HG03066 (cell line): ENCODE data around the gene MAPK1IP1L.
"Not testable (repeated sequence)": the region's sequence is repeated elsewhere in the genome, so short reads cannot be mapped to it uniquely, and the experiment has no call there.

ENCODE experiments used
- ATAC-seq: cut with Tn5 transposase; IDR thresholded peaks from one replicate; pipeline ENCODE4 v1.9.1; 2021; ENCODE audit warnings: low read depth; ENCODE audit not compliant: unreplicated experiment

MAPK1IP1L gene

GRCh38 chr14:55053500-55053899 lies 2.1 kb downstream of the MAPK1IP1L start:
- no peak for ATAC-seq

GRCh38 chr14:55054098-55054497 lies 2.7 kb downstream of the MAPK1IP1L start:
- ATAC-seq, result no peak

- ATAC-seq, result no peak
Measured at GRCh38 chr14:55057919-55058318, 6.5 kb downstream of the MAPK1IP1L start.

GRCh38 chr14:55059333-55059732 lies 7.9 kb downstream of the MAPK1IP1L start:
- no peak for ATAC-seq

GRCh38 chr14:55062517-55063351 lies 11.3 kb downstream of the MAPK1IP1L start:
- no peak for ATAC-seq

GRCh38 chr14:55064896-55065295 lies 13.4 kb downstream of the MAPK1IP1L start:
- not testable (repeated sequence) for ATAC-seq

- no peak for ATAC-seq
Measured at GRCh38 chr14:55065411-55065810, 14.0 kb downstream of the MAPK1IP1L start.

- no peak for ATAC-seq
Measured at GRCh38 chr14:55066223-55066622, 14.8 kb downstream of the MAPK1IP1L start.

GRCh38 chr14:55070981-55071411 lies 19.5 kb downstream of the MAPK1IP1L start:
- no peak for ATAC-seq

GRCh38 chr14:55071870-55072640 lies 20.6 kb downstream of the MAPK1IP1L start:
- ATAC-seq, result peak; percentile 42

- ATAC-seq, result no peak
Measured at GRCh38 chr14:55073856-55074255, 22.4 kb downstream of the MAPK1IP1L start.

- peak; percentile 44 for ATAC-seq
Measured at GRCh38 chr14:55074662-55075061, 23.2 kb downstream of the MAPK1IP1L start.

GRCh38 chr14:55075628-55076175 lies 24.3 kb downstream of the MAPK1IP1L start:
- no peak for ATAC-seq

- ATAC-seq, result no peak
Measured at GRCh38 chr14:55077170-55078151, 26.0 kb downstream of the MAPK1IP1L start.

GRCh38 chr14:55079961-55080360 lies 28.5 kb downstream of the MAPK1IP1L start:
- not testable (repeated sequence) for ATAC-seq

GRCh38 chr14:55084401-55085059 lies 33.1 kb downstream of the MAPK1IP1L start:
- no peak for ATAC-seq

- ATAC-seq, result no peak
Measured at GRCh38 chr14:55085060-55085660, 33.7 kb downstream of the MAPK1IP1L start.

GRCh38 chr14:55086938-55087337 lies 35.5 kb downstream of the MAPK1IP1L start:
- no peak for ATAC-seq

GRCh38 chr14:55088356-55088755 lies 36.9 kb downstream of the MAPK1IP1L start:
- no peak for ATAC-seq
